NCI-H82 treated with DMSO at 0.1 percent for 48 hours (cell line): ENCODE measurements around the gene TOE1.
"Not testable (repeated sequence)": the region's sequence is repeated elsewhere in the genome, so short reads cannot be mapped to it uniquely, and the experiment has no call there.

Source experiments
- DNase-seq: peaks from one replicate; lab custom pipeline; 2025; ENCODE audit not compliant: unreplicated experiment; lab: John Stamatoyannopoulos, UW

Gene TOE1

GRCh38 chr1:45339789-45340558 lies at the start of gene TOE1, which contains the start of gene MUTYH:
TSS of gene TOE1 (plus strand) at chr1:45340170. CDS start at chr1:45340253, 83 bp downstream.
TSS of gene MUTYH (minus strand) at chr1:45340440. CDS start at chr1:45334505, 5,935 bp downstream.
- DNase-seq, result peak; percentile 87

GRCh38 chr1:45291002-45291401 lies 49.0 kb upstream of the TOE1 start:
- DNase-seq, result not testable (repeated sequence)

GRCh38 chr1:45291716-45292115 lies 48.3 kb upstream of the TOE1 start:
- no peak for DNase-seq

- no peak for DNase-seq
These were observed 42.2 kb upstream of the TOE1 start for GRCh38 chr1:45297666-45298356.

GRCh38 chr1:45299296-45299695 lies 40.7 kb upstream of the TOE1 start:
- DNase-seq, result no peak

GRCh38 chr1:45299981-45300668 lies 39.8 kb upstream of the TOE1 start:
- peak; percentile 45 for DNase-seq

GRCh38 chr1:45300669-45300997 lies 39.3 kb upstream of the TOE1 start:
- DNase-seq, result no peak

- DNase-seq, result no peak
These were observed 37.3 kb upstream of the TOE1 start for GRCh38 chr1:45302505-45303150.

GRCh38 chr1:45303520-45304310 lies 36.3 kb upstream of the TOE1 start:
- peak; percentile 93 for DNase-seq

- DNase-seq, result no peak
These were observed 35.5 kb upstream of the TOE1 start for GRCh38 chr1:45304311-45305081.

GRCh38 chr1:45305231-45305630 lies 34.7 kb upstream of the TOE1 start:
- DNase-seq, result no peak

- DNase-seq, result no peak
These were observed 33.7 kb upstream of the TOE1 start for GRCh38 chr1:45306319-45306718.

GRCh38 chr1:45306905-45307304 lies 33.1 kb upstream of the TOE1 start:
- no peak for DNase-seq

GRCh38 chr1:45314266-45314665 lies 25.7 kb upstream of the TOE1 start:
- no peak for DNase-seq

- DNase-seq, result peak; percentile 90
These were observed 22.8 kb upstream of the TOE1 start for GRCh38 chr1:45317166-45317565.

GRCh38 chr1:45319761-45320160 lies 20.2 kb upstream of the TOE1 start:
- no peak for DNase-seq

- no peak for DNase-seq
These were observed 18.5 kb upstream of the TOE1 start for GRCh38 chr1:45321444-45321843.

- DNase-seq, result no peak
These were observed 17.4 kb upstream of the TOE1 start for GRCh38 chr1:45322486-45323040.

GRCh38 chr1:45325851-45326506 lies 14.0 kb upstream of the TOE1 start:
- no peak for DNase-seq
